HepG2 (cell line): ENCODE data around the gene MSI2. TPM values are rescaled to one million over a fixed set of nuclear protein-coding genes. Genes with fewer than 3 reads are reported as not detected.

Experiments used
- AKNA ChIP-seq: sonication (generic); formaldehyde crosslinking; IDR thresholded peaks from 2 replicates; pipeline ENCODE4 v1.4.0; 2020; ENCODE audit warnings: missing genetic modification reagents, borderline replicate concordance
- ARID3A ChIP-seq: IDR thresholded peaks from 2 replicates; pipeline ENCODE4 v1.6.1; 2012; ENCODE audit warnings: low read depth, low read length, improper control_type of control experiment
- ASH2L ChIP-seq: fragments of 300-600, 200-600 bp; sonication (generic); IDR thresholded peaks from 2 replicates; pipeline ENCODE4 v1.7.0; 2017; ENCODE audit warnings: low read depth, mild to moderate bottlenecking, moderate library complexity, mixed read lengths, low read length; ENCODE audit not compliant: insufficient read length
- FOSL2 ChIP-seq: sonication (generic); formaldehyde crosslinking; IDR thresholded peaks from 2 replicates; pipeline ENCODE4 v1.4.0; 2020; ENCODE audit warnings: missing genetic modification reagents
- JDP2 ChIP-seq: sonication (generic); formaldehyde crosslinking; IDR thresholded peaks from 2 replicates; pipeline ENCODE4 v1.8.1; 2022; ENCODE audit warnings: missing genetic modification reagents, borderline replicate concordance
- KAT2B ChIP-seq: fragments of 150-350 bp; IDR thresholded peaks from 2 replicates; pipeline ENCODE4 v1.6.1; 2014; ENCODE audit warnings: low read depth, low read length, borderline replicate concordance
- KDM5B ChIP-seq: sonication (generic); formaldehyde crosslinking; IDR thresholded peaks from 2 replicates; pipeline ENCODE4 v1.4.0; 2020; ENCODE audit warnings: missing genetic modification reagents, mild to moderate bottlenecking, borderline replicate concordance
- MAFK ChIP-seq, 2 experiments: IDR thresholded peaks in 1 of 2; conservative IDR thresholded peaks in 1 of 2; 2 replicates each; pipeline ENCODE4 v1.6.1; 2011; ENCODE audit warnings: improper control_type of control experiment in 2 of 2, low read length in 2 of 2
- MYC ChIP-seq: sonication (generic); formaldehyde crosslinking; IDR thresholded peaks from 2 replicates; pipeline ENCODE4 v1.9.0; 2021; ENCODE audit warnings: missing genetic modification reagents, borderline replicate concordance
- NBN ChIP-seq: fragments of 450-650 bp; conservative IDR thresholded peaks from 2 replicates; pipeline ENCODE4 v1.6.1; 2017
- NFE2L1 ChIP-seq: sonication (generic); formaldehyde crosslinking; IDR thresholded peaks from 2 replicates; pipeline ENCODE4 v1.4.0; 2020; ENCODE audit warnings: missing genetic modification reagents, mild to moderate bottlenecking, borderline replicate concordance
- PRDM15 ChIP-seq: sonication (generic); formaldehyde crosslinking; IDR thresholded peaks from 2 replicates; pipeline ENCODE4 v1.4.0; 2020; ENCODE audit warnings: missing genetic modification reagents
- SNAI1 ChIP-seq: sonication (generic); formaldehyde crosslinking; IDR thresholded peaks from 2 replicates; pipeline ENCODE4 v1.5.0; 2020; ENCODE audit warnings: mild to moderate bottlenecking, missing genetic modification reagents, borderline replicate concordance
- SP2 ChIP-seq: sonication (generic); formaldehyde crosslinking; IDR thresholded peaks from 2 replicates; pipeline ENCODE4 v1.5.1; 2020; ENCODE audit warnings: mild to moderate bottlenecking, missing genetic modification reagents
- SSRP1 ChIP-seq: IDR thresholded peaks from 2 replicates; pipeline ENCODE4 v1.6.1; 2016; ENCODE audit warnings: control low read depth
- TSC22D2 ChIP-seq: sonication (generic); formaldehyde crosslinking; IDR thresholded peaks from 2 replicates; pipeline ENCODE4 v1.5.1; 2020; ENCODE audit warnings: missing genetic modification reagents, mild to moderate bottlenecking, borderline replicate concordance
- ZGPAT ChIP-seq: IDR thresholded peaks from 2 replicates; pipeline ENCODE4 v1.6.1; 2016; ENCODE audit warnings: mild to moderate bottlenecking
- ZNF670 ChIP-seq: sonication (generic); formaldehyde crosslinking; IDR thresholded peaks from 2 replicates; pipeline ENCODE4 v1.8.0; 2022; ENCODE audit warnings: mild to moderate bottlenecking, missing genetic modification reagents, borderline replicate concordance
- ZNF883 ChIP-seq: sonication (generic); formaldehyde crosslinking; IDR thresholded peaks from 2 replicates; pipeline ENCODE4 v1.5.1; 2020; ENCODE audit warnings: mild to moderate bottlenecking, missing genetic modification reagents; ENCODE audit errors: not compliant biosample characterization
- polyA plus RNA-seq, 8 experiments: library from polyadenylated mRNA; depleted of rRNA in 3 of 8; stranded (reverse) in 7 of 8; unstranded in 1 of 8; fragments of >200 nt; fragmentation: Illumina TruSeq in 4 of 8; extraction: Trizol in 4 of 8; gene quantifications; 2 replicates each; pipeline versions ENCODE4 v1.2.1 to v1.2.3, GENCODE V29; 2011 to 2016; ENCODE audit warnings: low read depth in 4 of 8, missing spikeins in 1 of 8, mixed read lengths in 1 of 8; ENCODE audit not compliant: insufficient read depth in 1 of 8
- total RNA-seq, 5 experiments: library from RNA; depleted of rRNA; stranded (reverse); fragments of >200 nt; fragmentation: Illumina TruSeq; extraction: Trizol; gene quantifications; 2 replicates each; pipeline ENCODE4 v1.2.3, GENCODE V29; 2016; ENCODE audit warnings: low read depth in 1 of 5

MSI2 gene
- total and polyA plus RNA-seq, 2 of the 13 experiments (the other 11 are each of a cell fraction or from before 2014, with no cell fraction given) = 77.5 to 78.4 TPM

- TF ChIP-seq AKNA (CRISPR knock-in tag) (no peak), ARID3A (no peak), PRDM15 (CRISPR knock-in tag) (no peak), JDP2 (CRISPR knock-in tag) (no peak), ZNF883 (CRISPR knock-in tag) (no peak), NBN (no peak), KAT2B (no peak), ZNF670 (CRISPR knock-in tag) (0 out of 2 replicates have a peak, but pooled peaks have one; percentile 64), SP2 (CRISPR knock-in tag) (0 out of 2 replicates have a peak, but pooled peaks have one; percentile 20), SNAI1 (CRISPR knock-in tag) (no peak), KDM5B (CRISPR knock-in tag) (0 out of 2 replicates have a peak, but pooled peaks have one; percentile 16), NFE2L1 (no peak), MAFK (conservative IDR thresholded peaks at IDR 0.05 in 1 of 2, IDR thresholded peaks at IDR 0.05 in 1 of 2; ENCODE audit: low read length in 2 of 2) (peak in 1 of 2 experiments; percentile 28; a peak in 2 of 4 replicates), SSRP1 (CRISPR knock-in tag) (peak; percentile 12; the same call in 1 of the 2 replicates), TSC22D2 (no peak), MYC (no peak), ASH2L (no peak), ZGPAT (CRISPR knock-in tag) (no peak), FOSL2 (no peak)
Observed at GRCh38 chr17:57517273-57517631, 260.9 kb downstream of the MSI2 start (continued).
